ENCODE data around the gene MMP14.
A peak's percentile ranks its signal among the peaks of the same experiment; 100 is the strongest.

Gene MMP14

DNA sequence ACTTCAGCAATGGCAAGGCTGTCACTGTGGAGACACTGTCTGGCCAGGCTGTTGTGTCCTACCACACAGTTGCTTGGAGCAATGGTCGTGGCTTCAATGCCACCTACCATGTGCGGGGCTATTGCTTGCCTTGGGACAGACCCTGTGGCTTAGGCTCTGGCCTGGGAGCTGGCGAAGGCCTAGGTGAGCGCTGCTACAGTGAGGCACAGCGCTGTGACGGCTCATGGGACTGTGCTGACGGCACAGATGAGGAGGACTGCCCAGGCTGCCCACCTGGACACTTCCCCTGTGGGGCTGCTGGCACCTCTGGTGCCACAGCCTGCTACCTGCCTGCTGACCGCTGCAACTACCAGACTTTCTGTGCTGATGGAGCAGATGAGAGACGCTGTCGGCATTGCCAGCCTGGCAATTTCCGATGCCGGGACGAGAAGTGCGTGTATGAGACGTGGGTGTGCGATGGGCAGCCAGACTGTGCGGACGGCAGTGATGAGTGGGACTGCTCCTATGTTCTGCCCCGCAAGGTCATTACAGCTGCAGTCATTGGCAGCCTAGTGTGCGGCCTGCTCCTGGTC, 39.4 kb downstream of the MMP14 start:
- WGBS, 2 experiments = 95 to 96% methylated on average over 20 of the region's 20 CpGs
- no peak overlapping the region for H3K4me3 ChIP-seq (ENCODE audit: insufficient read depth, low read depth, low read length)
- H3K4me1 ChIP-seq (ENCODE audit: control insufficient read depth, insufficient read depth, low read length) = peaks cover 2% of the 10 kb centered on the region
- no peaks in the 10 kb centered on the region for H3K36me3 ChIP-seq (ENCODE audit: control insufficient read depth, insufficient read depth, low read length)
- no peaks in the 10 kb centered on the region for H3K9me3 ChIP-seq (ENCODE audit: control insufficient read depth, low read length)
- no peaks in the 10 kb centered on the region for H3K27me3 ChIP-seq (ENCODE audit: control insufficient read depth, insufficient read depth, low read length, poor library complexity, severe bottlenecking)
- H3K27ac ChIP-seq (ENCODE audit: insufficient read depth, low read depth, low read length, poor library complexity, severe bottlenecking) = no peak overlapping the region

- H3K36me3 ChIP-seq (ENCODE audit: control insufficient read depth, insufficient read depth, low read length) = no peaks in the 10 kb centered on the region
- 94 to 96% methylated on average over 22 of the region's 22 CpGs for WGBS, 2 experiments
- H3K27me3 ChIP-seq (ENCODE audit: control insufficient read depth, insufficient read depth, low read length, poor library complexity, severe bottlenecking) = no peaks in the 10 kb centered on the region
- no peaks in the 10 kb centered on the region for H3K9me3 ChIP-seq (ENCODE audit: control insufficient read depth, low read length)
- H3K4me3 ChIP-seq (ENCODE audit: insufficient read depth, low read depth, low read length) = no peak overlapping the region
- H3K4me1 ChIP-seq (ENCODE audit: control insufficient read depth, insufficient read depth, low read length) = peaks cover 4% of the 10 kb centered on the region
- H3K27ac ChIP-seq (ENCODE audit: insufficient read depth, low read depth, low read length, poor library complexity, severe bottlenecking) = no peak overlapping the region
Measured at GRCh38 chr14:22877000-22877501, 40.7 kb downstream of the MMP14 start.

DNA sequence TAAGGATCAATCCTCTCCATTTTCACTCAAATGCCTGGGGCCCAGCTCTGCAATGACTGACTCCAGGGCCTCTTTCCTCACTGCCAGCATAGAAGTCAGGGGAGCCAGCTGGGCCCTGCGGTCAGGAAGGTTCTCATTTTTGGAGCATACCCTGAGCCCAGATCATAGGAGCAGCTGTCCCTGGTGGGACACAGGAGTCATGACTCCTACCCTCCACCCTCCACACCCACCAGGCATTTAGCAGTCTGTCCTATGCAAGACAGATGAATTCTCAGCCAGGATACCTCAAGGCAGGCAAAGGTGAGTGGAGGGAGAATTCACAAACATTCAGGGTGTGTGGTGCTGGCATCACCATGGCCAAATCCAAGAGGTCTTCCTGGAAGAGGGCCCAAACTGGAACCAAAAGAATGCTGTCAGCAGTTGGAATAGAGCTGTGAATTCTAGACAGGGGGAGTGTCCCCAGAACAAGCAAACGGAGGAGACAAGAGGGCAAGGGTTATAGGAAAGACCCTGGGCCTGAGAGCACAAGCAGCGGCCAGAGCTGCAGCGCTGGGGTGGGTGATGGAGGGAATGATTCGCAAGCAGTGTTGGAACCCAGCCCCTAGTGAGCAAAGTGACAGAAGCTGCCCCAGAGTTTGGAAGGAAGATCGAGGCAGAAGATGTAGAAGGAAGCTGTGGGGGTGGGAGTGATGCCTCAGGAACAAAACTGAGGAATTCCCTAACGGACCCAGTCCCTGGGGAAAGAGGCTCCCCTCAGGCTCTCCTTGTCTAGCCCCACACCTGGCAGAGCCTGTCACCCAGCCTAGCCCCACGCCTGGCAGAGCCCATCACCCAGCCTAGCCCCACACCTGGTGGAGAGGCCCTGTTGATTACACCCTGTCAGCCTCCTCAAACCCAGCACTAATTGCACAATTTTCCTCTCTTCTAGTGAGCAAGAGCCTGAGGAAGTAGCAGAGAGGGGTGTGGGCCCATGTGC, 42.2 kb downstream of the MMP14 start:
- H3K4me3 ChIP-seq (ENCODE audit: insufficient read depth, low read depth, low read length) = no peak overlapping the region
- H3K27ac ChIP-seq (ENCODE audit: insufficient read depth, low read depth, low read length, poor library complexity, severe bottlenecking) = no peak overlapping the region
- H3K9me3 ChIP-seq (ENCODE audit: control insufficient read depth, low read length) = no peaks in the 10 kb centered on the region
- H3K27me3 ChIP-seq (ENCODE audit: control insufficient read depth, insufficient read depth, low read length, poor library complexity, severe bottlenecking) = no peaks in the 10 kb centered on the region
- no peaks in the 10 kb centered on the region for H3K36me3 ChIP-seq (ENCODE audit: control insufficient read depth, insufficient read depth, low read length)
- WGBS, 2 experiments = 85 to 91% methylated on average over 8 of the region's 8 CpGs
- peaks cover 17% of the 10 kb centered on the region for H3K4me1 ChIP-seq (ENCODE audit: control insufficient read depth, insufficient read depth, low read length)

DNA sequence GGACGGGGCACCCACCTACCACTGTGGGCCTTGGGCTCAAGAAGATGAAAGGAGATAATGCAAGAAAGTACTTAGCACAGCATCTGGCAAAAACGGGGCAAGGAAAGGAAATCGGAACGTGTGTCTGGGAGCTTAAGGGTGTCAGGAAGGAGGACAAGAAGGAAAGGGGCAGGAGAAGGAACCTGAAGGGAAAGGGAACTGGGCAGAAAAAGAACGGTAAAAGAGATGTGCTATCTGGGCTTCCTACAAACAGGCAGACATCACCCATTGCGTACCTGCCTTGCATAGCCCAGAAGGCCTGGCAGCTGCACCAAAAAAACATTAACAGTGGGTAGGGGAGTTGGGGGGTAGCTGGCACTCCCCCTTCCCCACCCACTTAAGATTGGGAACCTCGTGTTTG, 45.7 kb downstream of the MMP14 start:
- Histone ChIP-seq H3K36me3 (ENCODE audit: control insufficient read depth, insufficient read depth, low read length) (no peaks in the 10 kb centered on the region), H3K4me1 (ENCODE audit: control insufficient read depth, insufficient read depth, low read length) (peaks cover 33% of the 10 kb centered on the region), H3K27me3 (ENCODE audit: control insufficient read depth, insufficient read depth, low read length, poor library complexity, severe bottlenecking) (peaks cover 22% of the 10 kb centered on the region), H3K9me3 (ENCODE audit: control insufficient read depth, low read length) (no peaks in the 10 kb centered on the region), H3K27ac (ENCODE audit: insufficient read depth, low read depth, low read length, poor library complexity, severe bottlenecking) (no peak overlapping the region), H3K4me3 (ENCODE audit: insufficient read depth, low read depth, low read length) (no peak overlapping the region)
- 71 to 73% methylated on average over 7 of the region's 7 CpGs for WGBS, 2 experiments

- no peak overlapping the region for H3K4me3 ChIP-seq (ENCODE audit: insufficient read depth, low read depth, low read length)
- H3K27me3 ChIP-seq (ENCODE audit: control insufficient read depth, insufficient read depth, low read length, poor library complexity, severe bottlenecking) = peaks cover 22% of the 10 kb centered on the region
- no peaks in the 10 kb centered on the region for H3K36me3 ChIP-seq (ENCODE audit: control insufficient read depth, insufficient read depth, low read length)
- peaks cover 33% of the 10 kb centered on the region for H3K4me1 ChIP-seq (ENCODE audit: control insufficient read depth, insufficient read depth, low read length)
- 41 to 42% methylated on average over 6 of the region's 6 CpGs for WGBS, 2 experiments
- H3K9me3 ChIP-seq (ENCODE audit: control insufficient read depth, low read length) = no peaks in the 10 kb centered on the region
- peak overlapping the region; percentile 56 for H3K27ac ChIP-seq (ENCODE audit: insufficient read depth, low read depth, low read length, poor library complexity, severe bottlenecking)
Measured at GRCh38 chr14:22882529-22883172, 46.3 kb downstream of the MMP14 start.

- peak within 1 kb of the TSS; percentile 56 for H3K27ac ChIP-seq (ENCODE audit: insufficient read depth, low read depth, low read length, poor library complexity, severe bottlenecking)
- 15 to 19% methylated on average over 14 to 15 of the region's 15 CpGs for WGBS, 2 experiments
- peaks cover 38% of the 10 kb centered on the region for H3K4me1 ChIP-seq (ENCODE audit: control insufficient read depth, insufficient read depth, low read length)
Measured at GRCh38 chr14:22883173-22883976, 47.0 kb downstream of the MMP14 start, which contains the start of gene REM2. TSS of gene REM2 (plus strand) at chr14:22883222. CDS start at chr14:22883288, 66 bp downstream.

GRCh38 chr14:22884076-22884737, 47.8 kb downstream of the MMP14 start:
- WGBS, 2 experiments = 83% methylated on average over 7 of the region's 7 CpGs
- H3K4me3 ChIP-seq (ENCODE audit: insufficient read depth, low read depth, low read length) = no peak overlapping the region
- H3K4me1 ChIP-seq (ENCODE audit: control insufficient read depth, insufficient read depth, low read length) = peaks cover 38% of the 10 kb centered on the region

More at GRCh38 chr14:22883173-22883976, 47.0 kb downstream of the MMP14 start, which contains the start of gene REM2:
- H3K27me3 ChIP-seq (ENCODE audit: control insufficient read depth, insufficient read depth, low read length, poor library complexity, severe bottlenecking) = peaks cover 22% of the 10 kb centered on the region
- H3K36me3 ChIP-seq (ENCODE audit: control insufficient read depth, insufficient read depth, low read length) = no peaks in the 10 kb centered on the region
- no peak within 1 kb of the TSS for H3K4me3 ChIP-seq (ENCODE audit: insufficient read depth, low read depth, low read length)
- H3K9me3 ChIP-seq (ENCODE audit: control insufficient read depth, low read length) = no peaks in the 10 kb centered on the region

GRCh38 chr14:22884738-22885523, 48.5 kb downstream of the MMP14 start:
- H3K27me3 ChIP-seq (ENCODE audit: control insufficient read depth, insufficient read depth, low read length, poor library complexity, severe bottlenecking) = peaks cover 22% of the 10 kb centered on the region
- no peak overlapping the region for H3K4me3 ChIP-seq (ENCODE audit: insufficient read depth, low read depth, low read length)
- H3K36me3 ChIP-seq (ENCODE audit: control insufficient read depth, insufficient read depth, low read length) = no peaks in the 10 kb centered on the region
- peaks cover 38% of the 10 kb centered on the region for H3K4me1 ChIP-seq (ENCODE audit: control insufficient read depth, insufficient read depth, low read length)
- 91 to 94% methylated on average over 11 of the region's 11 CpGs for WGBS, 2 experiments
- no peak overlapping the region for H3K27ac ChIP-seq (ENCODE audit: insufficient read depth, low read depth, low read length, poor library complexity, severe bottlenecking)
- H3K9me3 ChIP-seq (ENCODE audit: control insufficient read depth, low read length) = no peaks in the 10 kb centered on the region

More at GRCh38 chr14:22884076-22884737, 47.8 kb downstream of the MMP14 start:
- Histone ChIP-seq H3K36me3 (ENCODE audit: control insufficient read depth, insufficient read depth, low read length) (no peaks in the 10 kb centered on the region), H3K27ac (ENCODE audit: insufficient read depth, low read depth, low read length, poor library complexity, severe bottlenecking) (peak overlapping the region; percentile 41), H3K9me3 (ENCODE audit: control insufficient read depth, low read length) (no peaks in the 10 kb centered on the region), H3K27me3 (ENCODE audit: control insufficient read depth, insufficient read depth, low read length, poor library complexity, severe bottlenecking) (peaks cover 22% of the 10 kb centered on the region)
